Measurements from ENCODE around the gene COPG2. TPM values are rescaled to one million over a fixed set of nuclear protein-coding genes. Genes with fewer than 3 reads are reported as not detected.

The COPG2 gene
- polyA plus RNA-seq, 6 donors from 2014 or later, result 1.5 to 7.3 (median 2.0) TPM; not detected in 1

GRCh38 chr7:130486114-130486953 is 182.2 kb downstream of the COPG2 start:
- ATAC-seq (ENCODE audit: low read depth in 2 of 2) (peak; percentile 73 to 76), DNase-seq (peak; percentile 53)
- Mint-ChIP-seq H3K27me3 (peaks cover 38 to 51% (median 39%) of the 10 kb centered on the region in 3 donors), H3K36me3 (no peaks in the 10 kb centered on the region), H3K4me1 (peaks cover 24 to 29% (median 25%) of the 10 kb centered on the region in 3 donors), H3K4me3 (peak overlapping the region; percentile 89 to 93 (median 91)), H3K27ac (peak overlapping the region in 5 of 6 donors; percentile 13 to 80 (median 37)), H3K9me3 (peaks cover 0 to 2% (median 0%) of the 10 kb centered on the region in 7 donors)

- H3K27me3 Mint-ChIP-seq, result peaks cover 34 to 51% (median 35%) of the 10 kb centered on the region in 3 donors
- H3K9me3 Mint-ChIP-seq, result no peaks in the 10 kb centered on the region
- no peak for DNase-seq
- H3K36me3 Mint-ChIP-seq, result no peaks in the 10 kb centered on the region
- peak overlapping the region in 2 of 6 donors; percentile 35 to 37 for H3K27ac Mint-ChIP-seq
- no peak for ATAC-seq (ENCODE audit: low read depth in 2 of 2)
- peak overlapping the region; percentile 89 to 93 (median 91) for H3K4me3 Mint-ChIP-seq
- peaks cover 20 to 25% (median 24%) of the 10 kb centered on the region in 3 donors for H3K4me1 Mint-ChIP-seq
These were observed 182.8 kb downstream of the COPG2 start for GRCh38 chr7:130485734-130486113.

- peaks cover 16 to 25% (median 24%) of the 10 kb centered on the region in 3 donors for H3K4me1 Mint-ChIP-seq
- no peaks in the 10 kb centered on the region for H3K36me3 Mint-ChIP-seq
- no peak overlapping the region for H3K4me3 Mint-ChIP-seq
- H3K27ac Mint-ChIP-seq, result no peak overlapping the region
- DNase-seq (no peak), ATAC-seq (ENCODE audit: low read depth in 2 of 2) (no peak)
- H3K27me3 Mint-ChIP-seq, result peaks cover 23 to 48% (median 34%) of the 10 kb centered on the region in 3 donors
- peaks cover 0 to 7% (median under 1%) of the 10 kb centered on the region in 7 donors for H3K9me3 Mint-ChIP-seq
These were observed 185.5 kb downstream of the COPG2 start for GRCh38 chr7:130483031-130483430.

GRCh38 chr7:130481898-130482297 is 186.7 kb downstream of the COPG2 start:
- peaks cover 0 to 9% (median 2%) of the 10 kb centered on the region in 7 donors for H3K9me3 Mint-ChIP-seq
- H3K4me1 Mint-ChIP-seq, result peaks cover 13 to 21% (median 20%) of the 10 kb centered on the region in 3 donors
- no peaks in the 10 kb centered on the region for H3K36me3 Mint-ChIP-seq
- DNase-seq (no peak), ATAC-seq (ENCODE audit: low read depth in 2 of 2) (no peak)
- no peak overlapping the region for H3K4me3 Mint-ChIP-seq
- no peak overlapping the region for H3K27ac Mint-ChIP-seq
- H3K27me3 Mint-ChIP-seq, result peaks cover 19 to 47% (median 29%) of the 10 kb centered on the region in 3 donors

- no peak overlapping the region for H3K4me3 Mint-ChIP-seq
- peaks cover 0 to 9% (median 2%) of the 10 kb centered on the region in 7 donors for H3K9me3 Mint-ChIP-seq
- no peak for DNase-seq
- ATAC-seq (ENCODE audit: low read depth in 2 of 2), result no peak
- H3K4me1 Mint-ChIP-seq, result peaks cover 0 to 2% (median 0%) of the 10 kb centered on the region in 3 donors
- H3K27me3 Mint-ChIP-seq, result peaks cover 7 to 31% (median 13%) of the 10 kb centered on the region in 3 donors
- H3K27ac Mint-ChIP-seq, result no peak overlapping the region
- H3K36me3 Mint-ChIP-seq, result no peaks in the 10 kb centered on the region
These were observed 188.7 kb downstream of the COPG2 start for GRCh38 chr7:130479716-130480400.

- H3K27ac Mint-ChIP-seq, result no peak overlapping the region
- DNase-seq (no peak), ATAC-seq (ENCODE audit: low read depth in 2 of 2) (no peak)
- H3K9me3 Mint-ChIP-seq, result peaks cover 0 to 9% (median 2%) of the 10 kb centered on the region in 7 donors
- no peaks in the 10 kb centered on the region for H3K36me3 Mint-ChIP-seq
- H3K27me3 Mint-ChIP-seq, result peaks cover 4 to 25% (median 8%) of the 10 kb centered on the region in 3 donors
- no peak overlapping the region for H3K4me3 Mint-ChIP-seq
- H3K4me1 Mint-ChIP-seq, result peaks cover 3 to 6% (median 5%) of the 10 kb centered on the region in 3 donors
These were observed 189.6 kb downstream of the COPG2 start for GRCh38 chr7:130478991-130479390.

GRCh38 chr7:130476297-130477150 is 192.0 kb downstream of the COPG2 start:
- H3K36me3 Mint-ChIP-seq, result no peaks in the 10 kb centered on the region
- DNase-seq, result no peak
- peak overlapping the region in 1 of 8 donors; percentile 38 for H3K4me3 Mint-ChIP-seq
- ATAC-seq (ENCODE audit: low read depth in 2 of 2), result no peak
- no peak overlapping the region for H3K27ac Mint-ChIP-seq
- peaks cover 15 to 24% (median 24%) of the 10 kb centered on the region in 3 donors for H3K4me1 Mint-ChIP-seq
- H3K9me3 Mint-ChIP-seq, result peaks cover 0 to 9% (median 2%) of the 10 kb centered on the region in 7 donors
- H3K27me3 Mint-ChIP-seq, result peaks cover 0 to 8% (median 0%) of the 10 kb centered on the region in 3 donors

- no peaks in the 10 kb centered on the region for H3K36me3 Mint-ChIP-seq
- no peak for DNase-seq
- ATAC-seq (ENCODE audit: low read depth in 2 of 2), result no peak
- peaks cover 0 to 8% (median 0%) of the 10 kb centered on the region in 3 donors for H3K27me3 Mint-ChIP-seq
- H3K4me1 Mint-ChIP-seq, result peaks cover 15 to 25% (median 24%) of the 10 kb centered on the region in 3 donors
- peak overlapping the region in 1 of 6 donors; percentile 25 for H3K27ac Mint-ChIP-seq
- peaks cover 0 to 9% (median 2%) of the 10 kb centered on the region in 7 donors for H3K9me3 Mint-ChIP-seq
- no peak overlapping the region for H3K4me3 Mint-ChIP-seq
These were observed 192.8 kb downstream of the COPG2 start for GRCh38 chr7:130475776-130476175.

- Mint-ChIP-seq H3K9me3 (peaks cover 0 to 9% (median 2%) of the 10 kb centered on the region in 7 donors), H3K36me3 (no peaks in the 10 kb centered on the region), H3K4me3 (peak overlapping the region in 1 of 8 donors; percentile 17), H3K4me1 (peaks cover 15 to 25% (median 24%) of the 10 kb centered on the region in 3 donors), H3K27me3 (peaks cover 0 to 5% (median 0%) of the 10 kb centered on the region in 3 donors), H3K27ac (no peak overlapping the region)
- ATAC-seq (ENCODE audit: low read depth in 2 of 2), result no peak
- DNase-seq, result no peak
These were observed 194.7 kb downstream of the COPG2 start for GRCh38 chr7:130473876-130474275.

- Mint-ChIP-seq H3K27ac (no peak overlapping the region), H3K4me1 (peaks cover 15 to 25% (median 24%) of the 10 kb centered on the region in 3 donors), H3K4me3 (peak overlapping the region in 1 of 8 donors; percentile 14), H3K36me3 (no peaks in the 10 kb centered on the region), H3K9me3 (peaks cover 0 to 5% (median 0%) of the 10 kb centered on the region in 7 donors), H3K27me3 (peaks cover 0 to 8% (median 5%) of the 10 kb centered on the region in 3 donors)
- DNase-seq (no peak), ATAC-seq (ENCODE audit: low read depth in 2 of 2) (peak; percentile 58 to 72)
These were observed 195.3 kb downstream of the COPG2 start for GRCh38 chr7:130473289-130473688.

- H3K27me3 Mint-ChIP-seq, result peaks cover 4 to 9% (median 7%) of the 10 kb centered on the region in 3 donors
These were observed 196.6 kb downstream of the COPG2 start for GRCh38 chr7:130471974-130472373.

GRCh38 chr7:130468612-130469011 is 199.9 kb downstream of the COPG2 start:
- H3K4me1 Mint-ChIP-seq, result peaks cover 8 to 15% (median 15%) of the 10 kb centered on the region in 3 donors
- DNase-seq (no peak), ATAC-seq (ENCODE audit: low read depth in 2 of 2) (no peak)
- peaks cover 4 to 9% (median 7%) of the 10 kb centered on the region in 3 donors for H3K27me3 Mint-ChIP-seq
- H3K4me3 Mint-ChIP-seq, result no peak overlapping the region
- no peak overlapping the region for H3K27ac Mint-ChIP-seq
- H3K36me3 Mint-ChIP-seq, result no peaks in the 10 kb centered on the region
- H3K9me3 Mint-ChIP-seq, result peaks cover 0 to 12% (median 0%) of the 10 kb centered on the region in 7 donors

More at GRCh38 chr7:130471974-130472373, 196.6 kb downstream of the COPG2 start:
- H3K4me3 Mint-ChIP-seq, result peak overlapping the region in 1 of 8 donors; percentile 1
- peaks cover 15 to 25% (median 24%) of the 10 kb centered on the region in 3 donors for H3K4me1 Mint-ChIP-seq
- H3K9me3 Mint-ChIP-seq, result peaks cover 0 to 2% (median 0%) of the 10 kb centered on the region in 7 donors
- no peaks in the 10 kb centered on the region for H3K36me3 Mint-ChIP-seq
- H3K27ac Mint-ChIP-seq, result peak overlapping the region in 1 of 6 donors; percentile 88
- DNase-seq (no peak), ATAC-seq (ENCODE audit: low read depth in 2 of 2) (no peak)
